Naive B cell (primary cell): ENCODE results near the gene AMBRA1. TPM values are rescaled to one million over a fixed set of nuclear protein-coding genes. Genes with fewer than 3 reads are reported as not detected.
"Not testable (repeated sequence)": the region's sequence is repeated elsewhere in the genome, so short reads cannot be mapped to it uniquely, and the experiment has no call there.

Source experiments
- ATAC-seq, 2 donors: fragments of 150-1000 bp; cut with Tn5 transposase; 2 replicates each; pipeline ENCODE4 v1.10.0; 2021; ENCODE audit warnings: low read depth in 2 of 2, mild to moderate bottlenecking in 2 of 2, moderate library complexity in 2 of 2
- DNase-seq: peaks from one replicate; pipeline ENCODE4 v3.0.0; 2022
- H3K27ac Mint-ChIP-seq, 6 donors: one replicate each; pipeline ENCODE4 v1.8.0; 2020 to 2022; ENCODE audit warnings: mild to moderate bottlenecking in 6 of 6, mixed read lengths in 6 of 6, moderate library complexity in 5 of 6, inconsistent platforms in 2 of 6
- H3K27me3 Mint-ChIP-seq, 3 donors: one replicate each; pipeline ENCODE4 v1.8.0; 2021 to 2022; ENCODE audit warnings: mixed read lengths in 3 of 3, mild to moderate bottlenecking in 1 of 3
- H3K36me3 Mint-ChIP-seq, 2 donors: one replicate each; pipeline ENCODE4 v1.8.0; 2020 to 2022; ENCODE audit warnings: mixed read lengths in 2 of 2, inconsistent platforms in 1 of 2, mild to moderate bottlenecking in 1 of 2
- H3K4me1 Mint-ChIP-seq, 3 donors: one replicate each; pipeline ENCODE4 v1.8.0; 2020 to 2022; ENCODE audit warnings: mixed read lengths in 3 of 3, inconsistent platforms in 1 of 3, mild to moderate bottlenecking in 1 of 3, moderate library complexity in 1 of 3
- H3K4me3 Mint-ChIP-seq, 8 donors: one replicate each; pipeline ENCODE4 v1.8.0; 2020 to 2022; ENCODE audit warnings: mild to moderate bottlenecking in 8 of 8, mixed read lengths in 8 of 8, moderate library complexity in 8 of 8, inconsistent platforms in 2 of 8
- H3K9me3 Mint-ChIP-seq, 7 donors: one replicate each; pipeline ENCODE4 v1.8.0; 2020 to 2022; ENCODE audit warnings: mixed read lengths in 7 of 7, mild to moderate bottlenecking in 5 of 7, inconsistent platforms in 2 of 7, moderate library complexity in 1 of 7
- polyA plus RNA-seq, 6 donors: library from polyadenylated mRNA; unstranded; fragments of 300-500 nt; fragmentation: Illumina TruSeq; gene quantifications; one replicate each; pipeline ENCODE4 v1.2.3, GENCODE V29; 2021; ENCODE audit warnings: low read depth in 6 of 6

The AMBRA1 gene
- polyA plus RNA-seq, 6 donors from 2014 or later = 6.6 to 11.3 (median 7.8) TPM

GRCh38 chr11:46381819-46382645, 211.8 kb downstream of the AMBRA1 start:
- H3K36me3 Mint-ChIP-seq = peaks cover 0 to 23% of the 10 kb centered on the region in 2 donors
- peaks cover 13 to 45% (median 25%) of the 10 kb centered on the region in 3 donors for H3K27me3 Mint-ChIP-seq
- ATAC-seq (no peak), DNase-seq (no peak)
- H3K9me3 Mint-ChIP-seq = peaks cover 0 to 3% (median 0%) of the 10 kb centered on the region in 7 donors
- peak overlapping the region; percentile 68 to 85 (median 78) for H3K4me3 Mint-ChIP-seq
- peaks cover 7 to 10% (median 8%) of the 10 kb centered on the region in 3 donors for H3K4me1 Mint-ChIP-seq
- H3K27ac Mint-ChIP-seq = no peak overlapping the region

GRCh38 chr11:46381048-46381818, 212.6 kb downstream of the AMBRA1 start, which contains the start of gene MDK:
Gene MDK, plus strand, starts transcription at chr11:46381669. Its CDS starts 389 bp downstream, at chr11:46382058.
- Mint-ChIP-seq H3K9me3 (peaks cover 0 to 2% (median 0%) of the 10 kb centered on the region in 7 donors), H3K27me3 (peaks cover 5 to 37% (median 17%) of the 10 kb centered on the region in 3 donors), H3K36me3 (peaks cover 0 to 15% of the 10 kb centered on the region in 2 donors), H3K27ac (peak within 1 kb of the TSS in 1 of 6 donors; percentile 47), H3K4me1 (peaks cover 7 to 10% (median 8%) of the 10 kb centered on the region in 3 donors), H3K4me3 (peak within 1 kb of the TSS; percentile 79 to 91 (median 83))
- peak; percentile 11 to 20 for ATAC-seq
- DNase-seq = no peak

GRCh38 chr11:46380340-46381047, 213.3 kb downstream of the AMBRA1 start:
- H3K9me3 Mint-ChIP-seq = no peaks in the 10 kb centered on the region
- H3K27me3 Mint-ChIP-seq = peaks cover 0 to 30% (median 9%) of the 10 kb centered on the region in 3 donors
- DNase-seq (no peak), ATAC-seq (peak; percentile 61 to 63)
- peaks cover 7 to 10% (median 8%) of the 10 kb centered on the region in 3 donors for H3K4me1 Mint-ChIP-seq
- H3K4me3 Mint-ChIP-seq = peak overlapping the region; percentile 79 to 91 (median 83)
- peaks cover 0 to 9% of the 10 kb centered on the region in 2 donors for H3K36me3 Mint-ChIP-seq
- peak overlapping the region in 3 of 6 donors; percentile 14 to 69 (median 47) for H3K27ac Mint-ChIP-seq

GRCh38 chr11:46379482-46380293, 214.1 kb downstream of the AMBRA1 start:
- H3K4me1 Mint-ChIP-seq, DNase-seq, ATAC-seq, H3K9me3 Mint-ChIP-seq: not testable (repeated sequence)
- Mint-ChIP-seq H3K36me3 (peaks cover 0 to 17% of the 10 kb centered on the region in 2 donors), H3K27ac (peak overlapping the region in 3 of 6 donors; percentile 47 to 69 (median 47)), H3K4me3 (peak overlapping the region in 7 of 8 donors; percentile 24 to 84 (median 79)), H3K27me3 (peaks cover 0 to 22% (median 1%) of the 10 kb centered on the region in 3 donors)

GRCh38 chr11:46378811-46379481, 214.9 kb downstream of the AMBRA1 start:
- Mint-ChIP-seq H3K4me1 (peaks cover 7 to 10% (median 8%) of the 10 kb centered on the region in 3 donors), H3K9me3 (no peaks in the 10 kb centered on the region), H3K4me3 (peak overlapping the region in 5 of 8 donors; percentile 24 to 81 (median 72)), H3K36me3 (peaks cover 0 to 17% of the 10 kb centered on the region in 2 donors), H3K27ac (peak overlapping the region in 1 of 6 donors; percentile 69), H3K27me3 (peaks cover 0 to 14% (median 0%) of the 10 kb centered on the region in 3 donors)
- ATAC-seq (no peak), DNase-seq (no peak)

GRCh38 chr11:46378296-46378695, 215.5 kb downstream of the AMBRA1 start:
- DNase-seq (no peak), ATAC-seq (no peak)
- Mint-ChIP-seq H3K4me1 (peaks cover 7 to 10% (median 8%) of the 10 kb centered on the region in 3 donors), H3K27me3 (peaks cover 0 to 8% (median 0%) of the 10 kb centered on the region in 3 donors), H3K4me3 (peak overlapping the region in 1 of 8 donors; percentile 55), H3K9me3 (no peaks in the 10 kb centered on the region), H3K27ac (no peak overlapping the region), H3K36me3 (peaks cover 0 to 17% of the 10 kb centered on the region in 2 donors)

GRCh38 chr11:46377831-46378230, 216.0 kb downstream of the AMBRA1 start:
- Mint-ChIP-seq H3K4me3 (peak overlapping the region in 1 of 8 donors; percentile 66), H3K27me3 (peaks cover 0 to 7% (median 0%) of the 10 kb centered on the region in 3 donors), H3K27ac (no peak overlapping the region), H3K36me3 (peaks cover 0 to 17% of the 10 kb centered on the region in 2 donors), H3K4me1 (peaks cover 7 to 10% (median 8%) of the 10 kb centered on the region in 3 donors), H3K9me3 (no peaks in the 10 kb centered on the region)
- no peak for DNase-seq
- no peak for ATAC-seq

GRCh38 chr11:46377290-46377689, 216.5 kb downstream of the AMBRA1 start:
- peaks cover 5 to 9% (median 8%) of the 10 kb centered on the region in 3 donors for H3K4me1 Mint-ChIP-seq
- peaks cover 0 to 17% of the 10 kb centered on the region in 2 donors for H3K36me3 Mint-ChIP-seq
- no peaks in the 10 kb centered on the region for H3K9me3 Mint-ChIP-seq
- DNase-seq = no peak
- H3K27ac Mint-ChIP-seq = peak overlapping the region in 1 of 6 donors; percentile 61
- peak overlapping the region in 3 of 8 donors; percentile 26 to 37 (median 28) for H3K4me3 Mint-ChIP-seq
- ATAC-seq = no peak
- peaks cover 0 to 6% (median 0%) of the 10 kb centered on the region in 3 donors for H3K27me3 Mint-ChIP-seq

GRCh38 chr11:46376258-46377050, 217.4 kb downstream of the AMBRA1 start:
- Mint-ChIP-seq H3K36me3 (peaks cover 0 to 17% of the 10 kb centered on the region in 2 donors), H3K27ac (no peak overlapping the region)

GRCh38 chr11:46375392-46376101, 218.3 kb downstream of the AMBRA1 start:
- Mint-ChIP-seq H3K27me3 (no peaks in the 10 kb centered on the region), H3K36me3 (peaks cover 0 to 17% of the 10 kb centered on the region in 2 donors)

More at GRCh38 chr11:46376258-46377050, 217.4 kb downstream of the AMBRA1 start:
- H3K27me3 Mint-ChIP-seq = no peaks in the 10 kb centered on the region
- H3K4me3 Mint-ChIP-seq = peak overlapping the region in 1 of 8 donors; percentile 75
- DNase-seq (no peak), ATAC-seq (no peak)
- no peaks in the 10 kb centered on the region for H3K9me3 Mint-ChIP-seq
- peaks cover 0 to 5% (median 4%) of the 10 kb centered on the region in 3 donors for H3K4me1 Mint-ChIP-seq

More at GRCh38 chr11:46375392-46376101, 218.3 kb downstream of the AMBRA1 start:
- DNase-seq (no peak), ATAC-seq (no peak)
- H3K27ac Mint-ChIP-seq = no peak overlapping the region
- no peaks in the 10 kb centered on the region for H3K9me3 Mint-ChIP-seq
- H3K4me3 Mint-ChIP-seq = no peak overlapping the region
- peaks cover 0 to 5% (median 4%) of the 10 kb centered on the region in 3 donors for H3K4me1 Mint-ChIP-seq
